Gastrocnemius medialis (tissue), 4 donors: Measurements from ENCODE around the gene WWOX. TPM values are rescaled to one million over a fixed set of nuclear protein-coding genes. Genes with fewer than 3 reads are reported as not detected.

Source experiments
- ATAC-seq, 2 donors: fragments of 150-250 bp; one replicate each; pipeline ENCODE4 v1.9.1; 2016
- DNase-seq, 2 donors: peaks; one replicate each; pipeline ENCODE4 v3.0.0-alpha.2; 2019
- H3K27ac ChIP-seq, 4 donors: fragments of 200-600 bp; sonication (generic); 1 replicate in 1 of 4; 2 replicates in 3 of 4; pipeline ENCODE4 v1.5.1; 2016 to 2018; ENCODE audit warnings: mild to moderate bottlenecking in 2 of 4, moderate library complexity in 1 of 4
- H3K27me3 ChIP-seq, 3 donors: fragments of 200-600 bp; sonication (generic) in 2 of 3; 1 replicate in 1 of 3; 2 replicates in 2 of 3; pipeline versions ENCODE4 v1.5.1 to v1.6.0; 2016 to 2019; ENCODE audit warnings: mild to moderate bottlenecking in 1 of 3, moderate library complexity in 1 of 3
- H3K36me3 ChIP-seq, 2 donors: fragments of 200-600 bp; sonication (generic) in 1 of 2; one replicate each; pipeline ENCODE4 v1.5.1; 2017 to 2018
- H3K4me1 ChIP-seq, 2 donors: fragments of 200-600 bp; sonication (generic) in 1 of 2; one replicate each; pipeline ENCODE4 v1.5.1; 2016 to 2017; ENCODE audit warnings: mild to moderate bottlenecking in 2 of 2
- H3K4me3 ChIP-seq, 4 donors: fragments of 200-600 bp; sonication (generic) in 3 of 4; 1 replicate in 1 of 4; 2 replicates in 3 of 4; pipeline ENCODE4 v1.5.1; 2016 to 2019; ENCODE audit warnings: mild to moderate bottlenecking in 2 of 4
- H3K9me3 ChIP-seq, 3 donors: fragments of 200-600 bp; sonication (generic) in 2 of 3; 1 replicate in 1 of 3; 2 replicates in 2 of 3; pipeline ENCODE4 v1.5.1; 2016 to 2019
- POLR2A ChIP-seq, 2 donors: fragments of 450-650 bp; IDR thresholded peaks; one replicate each; pipeline ENCODE4 v1.6.1; 2017; ENCODE audit warnings: antibody characterized with exemption in 2 of 2, mild to moderate bottlenecking in 2 of 2, moderate library complexity in 2 of 2
- in situ Hi-C, 4 donors: fragments of 200-750 bp; cut with MboI; loops; one replicate each; pipeline versions ENCODE4 v1.15.0 to v1.8.0; 2017; ENCODE audit warnings: low sequenced_read_pairs in 4 of 4
- intact Hi-C: fragments of 100-400 bp; cut with DNase I; formaldehyde crosslinking; loops from one replicate; pipeline ENCODE4 v1.15.1; 2023; ENCODE audit warnings: low total_unique reads
- total RNA-seq, 4 donors: library from RNA; depleted of rRNA; stranded (reverse); fragments of >200 nt; gene quantifications; one replicate each; pipeline versions ENCODE4 v1.1.0 to v1.2.3, GENCODE V29; 2016
- TF ChIP-seq, protein P1 (sequence below), 5 experiments: fragments of 450-650 bp in 3 of 5; fragments of 200-600 bp in 2 of 5; sonication (generic) in 2 of 5; IDR thresholded peaks in 4 of 5; conservative IDR thresholded peaks in 1 of 5; 1 replicate in 4 of 5; 2 replicates in 1 of 5; pipeline ENCODE4 v1.5.1; 2016 to 2019; ENCODE audit warnings: antibody characterized with exemption in 5 of 5, mild to moderate bottlenecking in 3 of 5, moderate library complexity in 3 of 5

WWOX gene
- total RNA-seq, 4 donors from 2014 or later = 3.3 to 13.0 (median 6.0) TPM

- in situ Hi-C loops = no loop called here
- H3K27ac ChIP-seq = no peak overlapping the region
- TF ChIP-seq, protein P1, sequence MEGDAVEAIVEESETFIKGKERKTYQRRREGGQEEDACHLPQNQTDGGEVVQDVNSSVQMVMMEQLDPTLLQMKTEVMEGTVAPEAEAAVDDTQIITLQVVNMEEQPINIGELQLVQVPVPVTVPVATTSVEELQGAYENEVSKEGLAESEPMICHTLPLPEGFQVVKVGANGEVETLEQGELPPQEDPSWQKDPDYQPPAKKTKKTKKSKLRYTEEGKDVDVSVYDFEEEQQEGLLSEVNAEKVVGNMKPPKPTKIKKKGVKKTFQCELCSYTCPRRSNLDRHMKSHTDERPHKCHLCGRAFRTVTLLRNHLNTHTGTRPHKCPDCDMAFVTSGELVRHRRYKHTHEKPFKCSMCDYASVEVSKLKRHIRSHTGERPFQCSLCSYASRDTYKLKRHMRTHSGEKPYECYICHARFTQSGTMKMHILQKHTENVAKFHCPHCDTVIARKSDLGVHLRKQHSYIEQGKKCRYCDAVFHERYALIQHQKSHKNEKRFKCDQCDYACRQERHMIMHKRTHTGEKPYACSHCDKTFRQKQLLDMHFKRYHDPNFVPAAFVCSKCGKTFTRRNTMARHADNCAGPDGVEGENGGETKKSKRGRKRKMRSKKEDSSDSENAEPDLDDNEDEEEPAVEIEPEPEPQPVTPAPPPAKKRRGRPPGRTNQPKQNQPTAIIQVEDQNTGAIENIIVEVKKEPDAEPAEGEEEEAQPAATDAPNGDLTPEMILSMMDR (IDR thresholded peaks at IDR 0.05 in 4 of 5, conservative IDR thresholded peaks at IDR 0.05 in 1 of 5) = no peak
- no peak for TF ChIP-seq POLR2A (IDR thresholded peaks at IDR 0.05)
- no peaks in the 10 kb centered on the region for H3K4me1 ChIP-seq
- no peaks in the 10 kb centered on the region for H3K36me3 ChIP-seq
- no peak overlapping the region for H3K4me3 ChIP-seq
- H3K27me3 ChIP-seq = no peaks in the 10 kb centered on the region
- intact Hi-C loops = no loop called here
- DNase-seq (no peak), ATAC-seq (no peak)
- no peaks in the 10 kb centered on the region for H3K9me3 ChIP-seq
Measured at GRCh38 chr16:79064256-79064972, 965.0 kb downstream of the WWOX start.

DNA sequence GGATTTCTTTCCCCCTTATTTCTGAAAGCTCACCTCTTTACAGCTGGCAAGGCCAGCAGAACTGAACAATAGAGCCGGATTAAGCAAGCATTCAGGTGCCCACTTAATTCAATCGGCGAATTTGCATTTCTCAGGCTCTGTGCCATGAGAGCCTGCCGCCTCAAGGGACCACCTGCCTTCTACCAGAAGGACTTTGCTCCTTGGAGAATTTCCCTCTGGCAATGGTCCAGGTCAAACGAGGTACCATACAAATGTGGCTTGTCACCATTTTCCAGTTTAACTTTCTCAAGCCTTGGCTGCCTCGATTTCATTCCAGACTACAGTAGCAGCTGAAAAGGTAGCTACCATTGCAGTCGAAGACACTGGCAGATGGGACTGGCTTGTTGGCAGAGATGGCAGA, 967.1 kb downstream of the WWOX start:
- no peak for TF ChIP-seq POLR2A (IDR thresholded peaks at IDR 0.05)
- TF ChIP-seq, protein P1 (IDR thresholded peaks at IDR 0.05 in 4 of 5, conservative IDR thresholded peaks at IDR 0.05 in 1 of 5) = no peak
- DNase-seq (no peak), ATAC-seq (no peak)
- Histone ChIP-seq H3K36me3 (no peaks in the 10 kb centered on the region), H3K9me3 (no peaks in the 10 kb centered on the region), H3K27ac (no peak overlapping the region), H3K4me1 (no peaks in the 10 kb centered on the region), H3K4me3 (no peak overlapping the region), H3K27me3 (no peaks in the 10 kb centered on the region)
- intact Hi-C loops (no loop called here), in situ Hi-C loops (no loop called here)

GRCh38 chr16:79067600-79067999, 968.1 kb downstream of the WWOX start:
- no peaks in the 10 kb centered on the region for H3K4me1 ChIP-seq
- no peak overlapping the region for H3K4me3 ChIP-seq
- H3K9me3 ChIP-seq = no peaks in the 10 kb centered on the region
- H3K27ac ChIP-seq = no peak overlapping the region
- H3K27me3 ChIP-seq = no peaks in the 10 kb centered on the region
- no peak for TF ChIP-seq POLR2A (IDR thresholded peaks at IDR 0.05)
- TF ChIP-seq, protein P1 (IDR thresholded peaks at IDR 0.05 in 4 of 5, conservative IDR thresholded peaks at IDR 0.05 in 1 of 5) = no peak
- DNase-seq (no peak), ATAC-seq (no peak)
- no peaks in the 10 kb centered on the region for H3K36me3 ChIP-seq
- in situ Hi-C loops = no loop called here
- intact Hi-C loops = no loop called here

- H3K4me1 ChIP-seq = no peaks in the 10 kb centered on the region
Measured at GRCh38 chr16:79069121-79069520, 969.7 kb downstream of the WWOX start.

More at GRCh38 chr16:79069121-79069520, 969.7 kb downstream of the WWOX start:
- intact Hi-C loops = no loop called here
- Histone ChIP-seq H3K36me3 (no peaks in the 10 kb centered on the region), H3K9me3 (no peaks in the 10 kb centered on the region), H3K4me3 (no peak overlapping the region), H3K27ac (no peak overlapping the region), H3K27me3 (no peaks in the 10 kb centered on the region)
- DNase-seq (no peak), ATAC-seq (no peak)
- in situ Hi-C loops = no loop called here
- TF ChIP-seq, protein P1 (IDR thresholded peaks at IDR 0.05 in 4 of 5, conservative IDR thresholded peaks at IDR 0.05 in 1 of 5) = no peak
- no peak for TF ChIP-seq POLR2A (IDR thresholded peaks at IDR 0.05)
